ENCODE measurements around the gene MYDGF. TPM values are rescaled to one million over a fixed set of nuclear protein-coding genes. Genes with fewer than 3 reads are reported as not detected.

Gene MYDGF
- total RNA-seq, 1 experiment from 2014 or later = 58.2 TPM

- TF ChIP-seq E2F1 (CRISPR knock-in tag; IDR thresholded peaks at IDR 0.05) = no peak
- TF ChIP-seq TEAD1 (CRISPR knock-in tag; IDR thresholded peaks at IDR 0.05) = no peak
- TF ChIP-seq CDX4 (CRISPR knock-in tag; IDR thresholded peaks at IDR 0.05; ENCODE audit: borderline replicate concordance) = no peak
- TF ChIP-seq TEAD4 (CRISPR knock-in tag; IDR thresholded peaks at IDR 0.05) = no peak
- TF ChIP-seq ZNF671 (CRISPR knock-in tag; IDR thresholded peaks at IDR 0.05) = no peak
- TF ChIP-seq, protein P1, sequence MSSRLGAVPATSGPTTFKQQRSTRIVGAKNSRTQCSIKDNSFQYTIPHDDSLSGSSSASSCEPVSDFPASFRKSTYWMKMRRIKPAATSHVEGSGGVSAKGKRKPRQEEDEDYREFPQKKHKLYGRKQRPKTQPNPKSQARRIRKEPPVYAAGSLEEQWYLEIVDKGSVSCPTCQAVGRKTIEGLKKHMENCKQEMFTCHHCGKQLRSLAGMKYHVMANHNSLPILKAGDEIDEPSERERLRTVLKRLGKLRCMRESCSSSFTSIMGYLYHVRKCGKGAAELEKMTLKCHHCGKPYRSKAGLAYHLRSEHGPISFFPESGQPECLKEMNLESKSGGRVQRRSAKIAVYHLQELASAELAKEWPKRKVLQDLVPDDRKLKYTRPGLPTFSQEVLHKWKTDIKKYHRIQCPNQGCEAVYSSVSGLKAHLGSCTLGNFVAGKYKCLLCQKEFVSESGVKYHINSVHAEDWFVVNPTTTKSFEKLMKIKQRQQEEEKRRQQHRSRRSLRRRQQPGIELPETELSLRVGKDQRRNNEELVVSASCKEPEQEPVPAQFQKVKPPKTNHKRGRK (CRISPR knock-in tag; IDR thresholded peaks at IDR 0.05; ENCODE audit: borderline replicate concordance) = no peak
- TF ChIP-seq RORB (CRISPR knock-in tag; IDR thresholded peaks at IDR 0.05) = no peak
- TF ChIP-seq GTF2I (CRISPR knock-in tag; conservative IDR thresholded peaks at IDR 0.05) = no peak
- TF ChIP-seq SP1 (CRISPR knock-in tag; conservative IDR thresholded peaks at IDR 0.05) = no peak
- no peak for TF ChIP-seq NR3C1 (CRISPR knock-in tag; conservative IDR thresholded peaks at IDR 0.05; ENCODE audit: low read depth)
- TF ChIP-seq OVOL2 (CRISPR knock-in tag; IDR thresholded peaks at IDR 0.05; ENCODE audit: borderline replicate concordance) = no peak
These were observed 9.1 kb downstream of the MYDGF start (continued) for GRCh38 chr19:4660993-4661392.

DNA sequence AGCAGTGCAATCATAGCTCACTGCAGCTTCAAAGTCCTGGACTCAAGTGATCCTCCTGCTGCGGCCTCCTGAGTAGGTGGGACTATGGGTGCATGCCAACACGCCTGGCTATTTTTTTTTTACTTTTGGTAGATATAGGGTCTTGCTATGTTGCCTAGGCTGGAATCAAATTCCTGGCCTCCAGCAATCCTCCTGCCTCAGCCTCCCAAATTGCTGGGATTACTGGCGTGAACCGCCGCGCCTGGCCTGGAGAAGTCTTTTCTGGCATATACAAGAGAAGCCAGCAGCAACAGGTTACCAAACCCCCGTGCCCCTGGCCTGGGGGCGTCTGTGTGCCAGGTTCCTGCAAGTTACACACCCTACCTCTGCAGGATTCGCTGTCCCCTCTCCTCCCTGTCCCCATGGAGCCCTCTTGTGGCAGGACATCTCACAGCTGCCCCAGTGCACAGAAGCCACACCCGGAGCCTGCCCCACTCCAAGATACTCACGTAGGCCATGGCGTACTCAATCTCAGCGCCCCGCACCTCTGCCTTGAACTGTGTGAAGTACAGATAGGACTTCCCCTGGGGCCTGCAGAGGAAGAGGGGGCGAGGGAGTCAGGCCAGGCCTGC, 9.9 kb downstream of the MYDGF start:
- Mint-ChIP-seq H3K4me1 (no peaks in the 10 kb centered on the region), H3K27ac (no peak overlapping the region), H3K4me3 (no peak overlapping the region), H3K36me3 (peaks cover 30% of the 10 kb centered on the region), H3K27me3 (ENCODE audit: low read depth) (no peaks in the 10 kb centered on the region), H3K9me3 (no peaks in the 10 kb centered on the region; the same call in 1 of the 2 replicates)
- TF ChIP-seq GTF2I (CRISPR knock-in tag; conservative IDR thresholded peaks at IDR 0.05) (peak; percentile 65; the same call in 1 of the 2 replicates), SMAD4 (CRISPR knock-in tag; IDR thresholded peaks at IDR 0.05) (no peak)
- ChIA-PET POLR2A (interaction anchor here (0.6 kb wide), 1 partner anchor 13 kb away, joined by 3 read pairs; no protein-coding TSS in a partner anchor), CTCF (interaction anchor here (0.6 to 1.4 kb wide), 8 partner anchors 10 to 135 kb away, joined by 3 to 5 read pairs (median 4); partner anchors contain the start of gene FEM1A)
- ATAC-seq (peak; percentile 95), DNase-seq (ENCODE audit: low spot score) (peak; percentile 72)

DNA sequence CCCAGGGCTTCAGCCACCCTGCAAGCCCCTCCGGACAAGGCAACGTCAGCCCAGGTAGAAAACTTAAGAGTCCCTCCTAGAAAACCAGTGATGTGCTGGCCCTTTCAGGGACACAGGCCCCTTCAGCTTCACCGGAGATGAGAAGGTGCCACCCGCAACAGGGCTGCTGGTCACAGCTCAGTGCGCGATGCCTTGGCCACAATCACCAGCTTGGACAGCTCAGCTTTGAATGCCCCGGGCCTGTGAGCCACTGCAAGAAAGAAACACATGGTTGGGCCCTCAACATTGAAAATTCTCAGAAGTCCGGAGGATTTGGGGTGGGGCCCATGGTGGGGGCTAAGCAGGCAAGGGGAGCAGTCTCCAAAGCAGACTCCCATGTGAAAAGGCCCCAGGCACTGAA, 12.3 kb downstream of the MYDGF start:
- no peaks in the 10 kb centered on the region for H3K27me3 Mint-ChIP-seq (ENCODE audit: low read depth)
- ChIA-PET CTCF (interaction anchor here (0.6 to 2.1 kb wide), 2 partner anchors 133 to 1696 kb away, joined by 4 to 8 read pairs; no protein-coding TSS in a partner anchor), POLR2A (no interaction called here)
- no peak for ATAC-seq
- no peak overlapping the region for H3K27ac Mint-ChIP-seq
- H3K9me3 Mint-ChIP-seq = no peaks in the 10 kb centered on the region; the same call in 1 of the 2 replicates
- peaks cover 30% of the 10 kb centered on the region for H3K36me3 Mint-ChIP-seq
- H3K4me1 Mint-ChIP-seq = no peaks in the 10 kb centered on the region
- no peak overlapping the region for H3K4me3 Mint-ChIP-seq
- no peak for DNase-seq (ENCODE audit: low spot score)
- TF ChIP-seq, protein P2, sequence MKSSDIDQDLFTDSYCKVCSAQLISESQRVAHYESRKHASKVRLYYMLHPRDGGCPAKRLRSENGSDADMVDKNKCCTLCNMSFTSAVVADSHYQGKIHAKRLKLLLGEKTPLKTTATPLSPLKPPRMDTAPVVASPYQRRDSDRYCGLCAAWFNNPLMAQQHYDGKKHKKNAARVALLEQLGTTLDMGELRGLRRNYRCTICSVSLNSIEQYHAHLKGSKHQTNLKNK (CRISPR knock-in tag; IDR thresholded peaks at IDR 0.05) = no peak
- TF ChIP-seq, protein P3, sequence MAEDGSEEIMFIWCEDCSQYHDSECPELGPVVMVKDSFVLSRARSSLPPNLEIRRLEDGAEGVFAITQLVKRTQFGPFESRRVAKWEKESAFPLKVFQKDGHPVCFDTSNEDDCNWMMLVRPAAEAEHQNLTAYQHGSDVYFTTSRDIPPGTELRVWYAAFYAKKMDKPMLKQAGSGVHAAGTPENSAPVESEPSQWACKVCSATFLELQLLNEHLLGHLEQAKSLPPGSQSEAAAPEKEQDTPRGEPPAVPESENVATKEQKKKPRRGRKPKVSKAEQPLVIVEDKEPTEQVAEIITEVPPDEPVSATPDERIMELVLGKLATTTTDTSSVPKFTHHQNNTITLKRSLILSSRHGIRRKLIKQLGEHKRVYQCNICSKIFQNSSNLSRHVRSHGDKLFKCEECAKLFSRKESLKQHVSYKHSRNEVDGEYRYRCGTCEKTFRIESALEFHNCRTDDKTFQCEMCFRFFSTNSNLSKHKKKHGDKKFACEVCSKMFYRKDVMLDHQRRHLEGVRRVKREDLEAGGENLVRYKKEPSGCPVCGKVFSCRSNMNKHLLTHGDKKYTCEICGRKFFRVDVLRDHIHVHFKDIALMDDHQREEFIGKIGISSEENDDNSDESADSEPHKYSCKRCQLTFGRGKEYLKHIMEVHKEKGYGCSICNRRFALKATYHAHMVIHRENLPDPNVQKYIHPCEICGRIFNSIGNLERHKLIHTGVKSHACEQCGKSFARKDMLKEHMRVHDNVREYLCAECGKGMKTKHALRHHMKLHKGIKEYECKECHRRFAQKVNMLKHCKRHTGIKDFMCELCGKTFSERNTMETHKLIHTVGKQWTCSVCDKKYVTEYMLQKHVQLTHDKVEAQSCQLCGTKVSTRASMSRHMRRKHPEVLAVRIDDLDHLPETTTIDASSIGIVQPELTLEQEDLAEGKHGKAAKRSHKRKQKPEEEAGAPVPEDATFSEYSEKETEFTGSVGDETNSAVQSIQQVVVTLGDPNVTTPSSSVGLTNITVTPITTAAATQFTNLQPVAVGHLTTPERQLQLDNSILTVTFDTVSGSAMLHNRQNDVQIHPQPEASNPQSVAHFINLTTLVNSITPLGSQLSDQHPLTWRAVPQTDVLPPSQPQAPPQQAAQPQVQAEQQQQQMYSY (CRISPR knock-in tag; IDR thresholded peaks at IDR 0.05) = no peak
- TF ChIP-seq NR3C1 (CRISPR knock-in tag; conservative IDR thresholded peaks at IDR 0.05; ENCODE audit: low read depth) (no peak), TCF7 (CRISPR knock-in tag; IDR thresholded peaks at IDR 0.05; ENCODE audit: low read depth) (no peak), SMAD3 (CRISPR knock-in tag; IDR thresholded peaks at IDR 0.05; ENCODE audit: borderline replicate concordance) (no peak), GABPB1 (CRISPR knock-in tag; IDR thresholded peaks at IDR 0.05) (no peak), ATF2 (CRISPR knock-in tag; IDR thresholded peaks at IDR 0.05; ENCODE audit: borderline replicate concordance, low read depth) (no peak), RORB (CRISPR knock-in tag; IDR thresholded peaks at IDR 0.05) (no peak), PRRX2 (CRISPR knock-in tag; IDR thresholded peaks at IDR 0.05) (no peak), FOXP4 (CRISPR knock-in tag; IDR thresholded peaks at IDR 0.05) (no peak), GRHL2 (CRISPR knock-in tag; IDR thresholded peaks at IDR 0.05; ENCODE audit: insufficient replicate concordance, severe bottlenecking) (no peak)

All from WTC11 (cell line).